Uterus (tissue), 4 donors: ENCODE results near the gene NEBL. TPM values are rescaled to one million over a fixed set of nuclear protein-coding genes. Genes with fewer than 3 reads are reported as not detected.

Experiments used
- DNase-seq, 2 donors: peaks; one replicate each; pipeline ENCODE4 v3.0.0-alpha.2; 2019 to 2020
- H3K27ac ChIP-seq, 2 donors: fragments of 200-600 bp; sonication (generic); 1 replicate in 1 of 2; 2 replicates in 1 of 2; pipeline ENCODE4 v1.5.1; 2016 to 2018
- H3K27me3 ChIP-seq, 2 donors: fragments of 200-600 bp; sonication (generic); one replicate each; pipeline ENCODE4 v1.5.1; 2018 to 2019; ENCODE audit warnings: control low read depth in 1 of 2
- H3K36me3 ChIP-seq, 2 donors: fragments of 200-600 bp; sonication (generic); one replicate each; pipeline ENCODE4 v1.5.1; 2019; ENCODE audit warnings: control low read depth in 1 of 2
- H3K4me1 ChIP-seq, 2 donors: fragments of 200-600 bp; sonication (generic); one replicate each; pipeline ENCODE4 v1.5.1; 2018 to 2019; ENCODE audit warnings: control low read depth in 1 of 2
- H3K4me3 ChIP-seq, 2 donors: fragments of 200-600 bp; sonication (generic); 1 replicate in 1 of 2; 2 replicates in 1 of 2; pipeline ENCODE4 v1.5.1; 2018 to 2019; ENCODE audit warnings: mild to moderate bottlenecking in 1 of 2
- H3K9me3 ChIP-seq, 2 donors: fragments of 200-600 bp; sonication (generic); one replicate each; pipeline ENCODE4 v1.5.1; 2019; ENCODE audit warnings: control low read depth in 1 of 2
- POLR2A ChIP-seq, 2 donors: fragments of 450-650 bp; IDR thresholded peaks; one replicate each; pipeline ENCODE4 v1.6.1; 2016; ENCODE audit warnings: antibody characterized with exemption in 2 of 2, mild to moderate bottlenecking in 1 of 2, moderate library complexity in 1 of 2
- intact Hi-C: fragments of 100-400 bp; cut with DNase I; formaldehyde crosslinking; loops from one replicate; pipeline ENCODE4 v1.15.1; 2023; ENCODE audit warnings: low total_unique reads
- total RNA-seq, 4 donors: library from RNA; depleted of rRNA in 3 of 4; stranded (reverse); fragments of >200 nt in 3 of 4; gene quantifications; one replicate each; pipeline versions ENCODE4 v1.1.0 to v1.2.4, GENCODE V29; 2014 to 2023
- TF ChIP-seq, protein P1 (sequence below), 4 experiments: fragments of 200-600 bp in 2 of 4; fragments of 450-650 bp in 2 of 4; sonication (generic) in 2 of 4; IDR thresholded peaks; one replicate each; pipeline ENCODE4 v1.5.1; 2016 to 2019; ENCODE audit warnings: antibody characterized with exemption in 4 of 4, mild to moderate bottlenecking in 2 of 4, moderate library complexity in 1 of 4
- donor health status: DM: yes; HTN: yes; CAD: no.

The NEBL gene
- total RNA-seq, 4 donors from 2014 or later = 0.26 to 22.2 (median 1.6) TPM

DNA sequence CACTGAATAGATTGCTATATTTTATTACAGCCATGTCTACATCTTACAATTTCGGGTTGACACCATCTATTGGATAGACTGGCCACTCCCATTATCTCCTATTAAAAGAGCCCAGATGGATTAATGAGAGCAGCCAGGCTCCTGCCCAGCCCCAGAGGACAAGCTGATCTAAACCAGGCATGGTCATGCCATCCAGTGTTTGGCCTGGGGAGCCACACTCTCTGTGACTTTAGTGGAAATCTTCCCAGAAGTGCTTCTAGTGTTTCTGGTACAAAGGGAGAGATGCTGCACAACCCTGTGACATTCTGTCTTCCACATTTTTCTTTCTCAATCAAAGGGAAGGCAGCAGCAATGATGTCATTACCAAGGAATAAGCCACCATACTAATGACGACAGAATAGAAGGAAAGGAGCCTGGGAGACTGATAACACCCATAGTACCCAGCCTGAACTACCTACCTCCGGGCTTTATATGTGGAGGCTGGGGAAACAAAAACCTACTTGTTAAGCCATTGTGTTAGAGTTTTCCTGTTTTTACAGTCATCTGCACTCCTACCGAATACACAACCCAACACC, 5.0 kb downstream of the NEBL start:
- Histone ChIP-seq H3K4me3 (no peak overlapping the region), H3K27ac (no peak overlapping the region), H3K4me1 (no peaks in the 10 kb centered on the region), H3K27me3 (no peaks in the 10 kb centered on the region), H3K36me3 (no peaks in the 10 kb centered on the region), H3K9me3 (no peaks in the 10 kb centered on the region)
- no peak for DNase-seq
- TF ChIP-seq, protein P1, sequence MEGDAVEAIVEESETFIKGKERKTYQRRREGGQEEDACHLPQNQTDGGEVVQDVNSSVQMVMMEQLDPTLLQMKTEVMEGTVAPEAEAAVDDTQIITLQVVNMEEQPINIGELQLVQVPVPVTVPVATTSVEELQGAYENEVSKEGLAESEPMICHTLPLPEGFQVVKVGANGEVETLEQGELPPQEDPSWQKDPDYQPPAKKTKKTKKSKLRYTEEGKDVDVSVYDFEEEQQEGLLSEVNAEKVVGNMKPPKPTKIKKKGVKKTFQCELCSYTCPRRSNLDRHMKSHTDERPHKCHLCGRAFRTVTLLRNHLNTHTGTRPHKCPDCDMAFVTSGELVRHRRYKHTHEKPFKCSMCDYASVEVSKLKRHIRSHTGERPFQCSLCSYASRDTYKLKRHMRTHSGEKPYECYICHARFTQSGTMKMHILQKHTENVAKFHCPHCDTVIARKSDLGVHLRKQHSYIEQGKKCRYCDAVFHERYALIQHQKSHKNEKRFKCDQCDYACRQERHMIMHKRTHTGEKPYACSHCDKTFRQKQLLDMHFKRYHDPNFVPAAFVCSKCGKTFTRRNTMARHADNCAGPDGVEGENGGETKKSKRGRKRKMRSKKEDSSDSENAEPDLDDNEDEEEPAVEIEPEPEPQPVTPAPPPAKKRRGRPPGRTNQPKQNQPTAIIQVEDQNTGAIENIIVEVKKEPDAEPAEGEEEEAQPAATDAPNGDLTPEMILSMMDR (IDR thresholded peaks at IDR 0.05) = no peak
- no peak for TF ChIP-seq POLR2A (IDR thresholded peaks at IDR 0.05)
- intact Hi-C loops = no loop called here

DNA sequence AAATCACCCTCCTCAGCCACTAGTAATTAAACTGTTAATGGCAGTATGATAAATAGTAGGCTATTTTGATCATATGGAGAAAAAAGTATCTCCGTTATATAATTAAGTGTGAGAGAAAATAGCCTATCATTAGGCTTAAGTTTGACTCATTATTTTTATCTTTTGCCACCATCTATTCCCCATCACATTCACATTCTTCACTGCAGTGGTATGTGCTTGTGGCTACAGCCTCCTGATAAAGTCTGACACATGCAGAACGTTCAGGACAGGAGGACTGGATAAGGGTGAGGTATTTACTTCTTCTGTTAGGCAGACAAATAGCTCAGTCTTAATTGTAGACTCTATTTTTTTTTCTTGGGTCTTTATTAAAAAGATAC, 5.8 kb downstream of the NEBL start:
- no peak for DNase-seq
- Histone ChIP-seq H3K4me3 (no peak overlapping the region), H3K36me3 (no peaks in the 10 kb centered on the region), H3K4me1 (no peaks in the 10 kb centered on the region), H3K9me3 (no peaks in the 10 kb centered on the region), H3K27ac (no peak overlapping the region), H3K27me3 (no peaks in the 10 kb centered on the region)
- intact Hi-C loops = no loop called here
- TF ChIP-seq POLR2A (IDR thresholded peaks at IDR 0.05) = no peak
- TF ChIP-seq, protein P1 (IDR thresholded peaks at IDR 0.05) = no peak

DNA sequence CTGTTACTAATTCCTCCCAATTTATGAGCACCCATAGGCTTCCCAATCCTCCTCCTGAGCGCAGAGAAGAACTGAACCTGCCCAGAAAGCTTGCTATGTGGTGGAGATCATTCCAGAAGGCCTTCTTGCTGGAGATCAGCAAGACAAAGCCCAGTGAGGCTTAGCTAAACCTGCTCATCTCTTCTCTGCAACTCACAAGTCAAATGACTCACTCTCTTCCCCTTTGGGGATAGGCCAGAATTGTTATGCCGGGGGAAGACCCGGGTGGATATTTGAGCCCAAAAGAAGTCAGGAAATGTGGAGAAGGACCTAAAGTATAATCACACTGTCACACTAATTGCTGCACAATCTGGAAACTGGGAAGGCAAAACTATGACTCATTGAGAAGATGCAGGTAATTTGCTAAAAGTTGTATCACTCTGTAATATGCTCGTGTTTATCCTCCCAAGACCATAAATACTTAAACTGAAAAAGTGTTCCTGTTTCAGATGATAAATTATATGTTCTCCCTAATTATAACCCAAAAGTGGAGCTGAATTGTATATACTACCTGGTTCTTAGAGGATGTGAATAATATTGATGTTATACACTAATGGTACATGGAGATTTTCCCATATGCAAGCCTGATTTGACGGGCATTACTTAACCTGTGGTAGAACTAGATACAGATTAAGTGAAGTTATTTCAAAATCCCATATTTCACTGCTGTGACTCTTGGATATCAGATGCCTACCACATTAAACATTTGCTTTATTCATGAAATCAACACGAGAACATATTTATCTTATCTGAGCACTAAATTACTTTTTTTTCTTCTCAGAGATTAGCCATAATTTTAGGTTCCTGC, 6.4 kb downstream of the NEBL start:
- Histone ChIP-seq H3K4me3 (no peak overlapping the region), H3K9me3 (no peaks in the 10 kb centered on the region), H3K27ac (no peak overlapping the region), H3K4me1 (no peaks in the 10 kb centered on the region), H3K27me3 (no peaks in the 10 kb centered on the region), H3K36me3 (no peaks in the 10 kb centered on the region)
- intact Hi-C loops = no loop called here
- TF ChIP-seq POLR2A (IDR thresholded peaks at IDR 0.05) = no peak
- TF ChIP-seq, protein P1 (IDR thresholded peaks at IDR 0.05) = no peak
- DNase-seq = no peak

DNA sequence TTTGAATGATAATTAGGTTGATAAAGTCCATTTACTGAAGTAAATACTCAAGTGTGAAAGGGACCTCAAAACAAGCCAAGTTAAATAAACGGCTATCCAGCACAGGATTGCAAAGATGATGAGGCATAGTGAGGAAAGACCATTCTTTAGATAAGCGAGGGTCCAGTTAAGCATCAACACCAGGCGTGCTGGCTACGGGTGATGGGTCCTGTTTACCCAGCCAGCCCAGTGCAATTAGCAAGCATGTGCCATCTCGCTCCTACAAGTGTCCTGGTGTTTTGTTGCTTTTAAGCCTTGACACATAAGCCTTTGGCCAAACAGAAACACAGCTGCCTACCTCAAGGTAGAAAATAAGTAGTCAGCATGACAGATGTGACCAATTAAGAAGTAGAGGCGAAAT, 7.1 kb downstream of the NEBL start:
- Histone ChIP-seq H3K4me3 (no peak overlapping the region), H3K27ac (no peak overlapping the region), H3K9me3 (no peaks in the 10 kb centered on the region), H3K36me3 (no peaks in the 10 kb centered on the region), H3K4me1 (no peaks in the 10 kb centered on the region), H3K27me3 (no peaks in the 10 kb centered on the region)
- TF ChIP-seq POLR2A (IDR thresholded peaks at IDR 0.05) = no peak
- TF ChIP-seq, protein P1 (IDR thresholded peaks at IDR 0.05) = no peak
- intact Hi-C loops = no loop called here
- no peak for DNase-seq

DNA sequence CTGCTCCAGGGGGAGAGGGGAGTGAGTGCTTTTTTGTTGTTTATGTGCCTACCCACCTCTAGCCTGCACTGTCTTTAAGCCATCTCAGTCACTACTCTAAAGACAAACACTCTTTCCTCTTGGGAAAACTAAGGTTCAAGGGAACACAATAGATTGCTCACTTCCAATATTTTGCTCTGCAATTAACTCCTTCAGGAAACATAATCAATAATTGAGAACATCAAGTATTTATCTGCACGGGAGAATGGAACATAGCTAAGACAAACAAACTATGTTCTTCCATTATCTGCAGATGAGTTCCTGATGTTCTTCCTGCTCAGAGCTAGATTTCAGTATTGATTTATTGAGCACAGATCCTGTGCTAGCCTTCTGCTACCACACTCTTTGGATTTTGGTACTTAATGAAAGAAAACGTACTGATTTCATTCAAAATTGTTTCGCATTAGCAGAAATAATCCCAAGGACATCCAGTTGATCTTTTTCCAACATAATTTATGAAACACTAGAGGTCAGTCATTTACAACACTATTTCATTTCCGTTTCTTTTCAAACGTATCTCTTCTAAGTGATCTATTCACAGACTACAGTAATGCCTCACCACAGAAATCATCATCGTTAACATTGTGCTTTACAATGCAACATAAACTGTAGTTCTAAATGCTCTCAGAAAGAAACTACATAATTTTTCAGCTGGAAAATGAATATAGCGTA, 8.3 kb downstream of the NEBL start:
- Histone ChIP-seq H3K9me3 (no peaks in the 10 kb centered on the region), H3K4me1 (no peaks in the 10 kb centered on the region), H3K27me3 (no peaks in the 10 kb centered on the region), H3K36me3 (no peaks in the 10 kb centered on the region), H3K27ac (no peak overlapping the region), H3K4me3 (no peak overlapping the region)
- intact Hi-C loops = no loop called here
- DNase-seq = no peak
- TF ChIP-seq, protein P1 (IDR thresholded peaks at IDR 0.05) = no peak
- no peak for TF ChIP-seq POLR2A (IDR thresholded peaks at IDR 0.05)
